IMR-90 (cell line): Measurements from ENCODE around the gene ZEB2. TPM values are rescaled to one million over a fixed set of nuclear protein-coding genes. Genes with fewer than 3 reads are reported as not detected.
A peak's percentile ranks its signal among the peaks of the same experiment; 100 is the strongest.

ENCODE experiments used
- ATAC-seq: fragments of 200-7000 bp; cut with Tn5 transposase; 2 replicates; pipeline ENCODE4 v1.9.1; 2020; ENCODE audit warnings: low read depth, mild to moderate bottlenecking, moderate library complexity
- BruUV-seq: library from RNA; stranded (reverse); fragments of 400-500 nt; replicated peaks from 2 replicates; lab custom pipeline; 2021; lab: Mats Ljungman, UMichigan
- CTCF ChIA-PET: fragments of 300-600 bp; formaldehyde crosslinking; extraction: SDS; loops from one replicate; lab custom pipeline; 2021; ENCODE audit warnings: antibody characterized with exemption; lab: Yijun Ruan, JAX
- POLR2A ChIA-PET: fragments of 300-600 bp; sonication (Branson Sonifier 250); formaldehyde crosslinking; loops from one replicate; lab custom pipeline; 2022; ENCODE audit warnings: antibody characterized with exemption; ENCODE audit not compliant: unreplicated experiment; lab: Charles Lee
- DNase-seq: peaks from one replicate; pipeline ENCODE4 v3.0.0; 2013
- H2AFZ ChIP-seq: replicated peaks from 2 replicates; pipeline ENCODE3; 2013; ENCODE audit warnings: low read length, mild to moderate bottlenecking; ENCODE audit not compliant: poor library complexity
- H2AK5ac ChIP-seq: 2 replicates; pipeline ENCODE4 v1.6.1; 2013; ENCODE audit warnings: low read depth, low read length, inconsistent platforms
- H2AK9ac ChIP-seq: replicated peaks from 2 replicates; pipeline ENCODE3; 2013; ENCODE audit warnings: mild to moderate bottlenecking, low read depth, low read length, moderate library complexity; ENCODE audit not compliant: poor library complexity
- H2BK120ac ChIP-seq: 2 replicates; pipeline ENCODE4 v1.6.1; 2013; ENCODE audit warnings: low read depth, low read length, inconsistent platforms
- H2BK15ac ChIP-seq: 3 replicates; pipeline ENCODE4 v1.6.1; 2013; ENCODE audit warnings: low read depth, low read length, inconsistent platforms
- H2BK20ac ChIP-seq: 2 replicates; pipeline ENCODE4 v1.6.1; 2013; ENCODE audit warnings: low read depth, mild to moderate bottlenecking, inconsistent platforms, low read length, moderate library complexity
- H2BK5ac ChIP-seq: 2 replicates; pipeline ENCODE4 v1.6.1; 2013; ENCODE audit warnings: mild to moderate bottlenecking, low read depth, low read length, inconsistent platforms; ENCODE audit not compliant: poor library complexity, severe bottlenecking
- H3K14ac ChIP-seq: replicated peaks from 2 replicates; pipeline ENCODE4 v1.6.1; 2013; ENCODE audit warnings: low read depth, low read length, inconsistent platforms
- H3K18ac ChIP-seq: 2 replicates; pipeline ENCODE4 v1.6.1; 2013; ENCODE audit warnings: low read depth, low read length, control low read depth
- H3K23ac ChIP-seq: 2 replicates; pipeline ENCODE4 v1.6.1; 2013; ENCODE audit warnings: low read depth, low read length, inconsistent platforms
- H3K27ac ChIP-seq: 2 replicates; pipeline ENCODE4 v1.5.1; 2013; ENCODE audit warnings: mild to moderate bottlenecking, control low read depth, low read length; ENCODE audit not compliant: insufficient read depth
- H3K27me3 ChIP-seq: 2 replicates; pipeline ENCODE4 v1.6.1; 2013; ENCODE audit warnings: low read length; ENCODE audit not compliant: control insufficient read depth, insufficient read depth
- H3K36me3 ChIP-seq: 2 replicates; pipeline ENCODE4 v1.6.1; 2013; ENCODE audit warnings: low read length, mixed read lengths; ENCODE audit not compliant: control insufficient read depth, insufficient read depth
- H3K4ac ChIP-seq: 2 replicates; pipeline ENCODE4 v1.6.1; 2013; ENCODE audit warnings: low read depth, low read length, inconsistent platforms
- H3K4me1 ChIP-seq: 2 replicates; pipeline ENCODE4 v1.6.1; 2013; ENCODE audit warnings: low read length, mixed read lengths; ENCODE audit not compliant: control insufficient read depth, insufficient read depth
- H3K4me2 ChIP-seq: 2 replicates; pipeline ENCODE4 v1.6.1; 2013; ENCODE audit warnings: low read depth, mild to moderate bottlenecking, control low read depth, low read length, moderate library complexity
- H3K4me3 ChIP-seq: 2 replicates; pipeline ENCODE4 v1.5.1; 2013; ENCODE audit warnings: low read depth, mild to moderate bottlenecking, control low read depth, low read length, moderate library complexity; ENCODE audit not compliant: insufficient read depth
- H3K56ac ChIP-seq: 2 replicates; pipeline ENCODE4 v1.6.1; 2013; ENCODE audit warnings: low read length, inconsistent platforms; ENCODE audit not compliant: insufficient read depth; ENCODE audit errors: extremely low read depth
- H3K79me1 ChIP-seq, 2 experiments: 2 replicates each; pipeline ENCODE4 v1.6.1; 2013; ENCODE audit warnings: low read length in 2 of 2, inconsistent platforms in 1 of 2, low read depth in 1 of 2
- H3K9ac ChIP-seq: 2 replicates; pipeline ENCODE4 v1.6.1; 2013; ENCODE audit warnings: low read depth, low read length, control low read depth
- H3K9me1 ChIP-seq: 2 replicates; pipeline ENCODE4 v1.6.1; 2013; ENCODE audit warnings: low read length, inconsistent platforms; ENCODE audit not compliant: insufficient read depth
- H3K9me3 ChIP-seq: 2 replicates; pipeline ENCODE4 v1.6.1; 2013; ENCODE audit warnings: low read length; ENCODE audit not compliant: control insufficient read depth, insufficient read depth
- H4K20me1 ChIP-seq: 2 replicates; pipeline ENCODE4 v1.6.1; 2013; ENCODE audit warnings: low read length, inconsistent platforms; ENCODE audit not compliant: insufficient read depth
- H4K5ac ChIP-seq: 2 replicates; pipeline ENCODE4 v1.6.1; 2013; ENCODE audit warnings: mild to moderate bottlenecking, low read depth, low read length, control low read depth
- H4K8ac ChIP-seq, 2 experiments: 2 replicates each; pipeline ENCODE4 v1.6.1; 2013; ENCODE audit warnings: low read depth in 2 of 2, low read length in 2 of 2, control low read depth in 1 of 2, inconsistent platforms in 1 of 2
- H4K91ac ChIP-seq: 2 replicates; pipeline ENCODE4 v1.6.1; 2013; ENCODE audit warnings: low read depth, low read length, inconsistent platforms; ENCODE audit not compliant: insufficient read depth
- MXI1 ChIP-seq: IDR thresholded peaks from 2 replicates; pipeline ENCODE4 v1.6.1; 2012; ENCODE audit warnings: low read depth, mild to moderate bottlenecking, low read length, moderate library complexity, borderline replicate concordance
- RFX5 ChIP-seq: IDR thresholded peaks from 2 replicates; pipeline ENCODE4 v1.8.0; 2012; ENCODE audit warnings: low read depth, mild to moderate bottlenecking, low read length, moderate library complexity
- SMC3 ChIP-seq: fragments of 150-350 bp; IDR thresholded peaks from 2 replicates; pipeline ENCODE4 v1.6.1; 2016; ENCODE audit warnings: low read depth, mild to moderate bottlenecking, antibody characterized with exemption, low read length, moderate library complexity
- WGBS, 2 experiments: methylation state at CpG; one replicate each; pipeline versions ENCODE4 v1.1.5 to v1.1.7; 2013; ENCODE audit warnings: missing lambda C conversion rate in 2 of 2; ENCODE audit not compliant: insufficient read length in 1 of 2; ENCODE audit errors: extremely low coverage in 2 of 2; 5-methylcytosine and 5-hydroxymethylcytosine counted together
- dilution Hi-C: fragments of 300-500 bp; cut with HindIII; formaldehyde crosslinking; loops from one replicate; pipeline ENCODE4 v1.14.3; 2018; ENCODE audit warnings: low sequenced_read_pairs; ENCODE audit not compliant: unreplicated experiment
- in situ Hi-C: fragments of 300-500 bp; cut with MboI; formaldehyde crosslinking; loops from 3 replicates; pipeline ENCODE4 v1.14.3; 2019; ENCODE audit warnings: low sequenced_read_pairs, inconsistent platforms, mixed read lengths
- intact Hi-C: fragments of 100-400 bp; cut with micrococcal nuclease; formaldehyde crosslinking; loops from 2 replicates; pipeline ENCODE4 v1.10.0; 2022
- polyA plus RNA-seq, 3 experiments: library from polyadenylated mRNA; depleted of rRNA; stranded (reverse); fragments of >200 nt; gene quantifications; 2 replicates each; pipeline ENCODE4 v1.2.3, GENCODE V29; 2012; ENCODE audit warnings: low replicate concordance in 1 of 3
- total RNA-seq: library from RNA; depleted of rRNA; stranded (reverse); fragments of >200 nt; gene quantifications from 2 replicates; pipeline ENCODE4 v1.2.3, GENCODE V29; 2012

ZEB2 gene
- total and polyA plus RNA-seq, 2 of the 4 experiments (the other 2 are of a cell fraction) = 22.4 to 50.9 TPM

DNA sequence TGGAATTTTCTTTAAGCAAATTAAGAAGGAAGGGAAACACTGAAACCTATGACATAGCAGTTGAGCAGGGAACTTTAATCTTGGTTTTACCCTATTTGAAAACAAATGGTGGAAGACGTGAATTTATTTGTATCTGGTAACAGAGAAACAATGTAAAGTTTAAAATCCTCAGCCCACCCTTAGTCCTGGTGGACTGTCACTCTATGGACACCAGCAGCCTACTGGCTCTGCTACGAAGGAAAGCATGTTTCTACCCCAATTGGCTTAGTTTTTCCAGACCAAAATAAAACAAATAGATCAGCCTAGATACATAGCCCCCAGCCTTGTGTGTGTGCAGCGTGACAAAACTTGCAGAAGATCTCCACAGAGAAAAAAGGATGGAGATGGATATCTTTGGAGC is 7.4 kb downstream of the ZEB2 start:
- peak overlapping the region; percentile 91 for H3K4me2 ChIP-seq
- H3K79me1 ChIP-seq = peaks cover 19 to 61% of the 10 kb centered on the region in 2 experiments
- peak overlapping the region; percentile 45; the same call in 1 of the 2 replicates for H3K9ac ChIP-seq
- H3K18ac ChIP-seq = peak overlapping the region; percentile 0; the same call in 1 of the 2 replicates
- 0 out of 2 replicates have a peak overlapping the region, but pooled peaks have one; percentile 9 for H4K5ac ChIP-seq
- no CpG with 5 or more reads among the region's 3 CpGs for WGBS, 2 experiments
- peak overlapping the region; percentile 73 for H3K23ac ChIP-seq
- H3K9me1 ChIP-seq = no peaks in the 10 kb centered on the region
- peak overlapping the region; percentile 55; the same call in 1 of the 2 replicates for H3K27ac ChIP-seq
- BruUV-seq = no TSS peak
- ATAC-seq (no peak), DNase-seq (no peak)
- POLR2A ChIA-PET = no interaction called here
- peaks cover 19% of the 10 kb centered on the region; the same call in 1 of the 2 replicates for H4K20me1 ChIP-seq
- H4K8ac ChIP-seq = peak overlapping the region; percentile 41 to 69; a peak in 3 of 4 replicates
- intact Hi-C loops = loop anchor here (5.0 to 10.0 kb wide), 7 partner anchors 110 to 708 kb away; no protein-coding TSS in a partner anchor
- H3K36me3 ChIP-seq = no peaks in the 10 kb centered on the region; the same call in 1 of the 2 replicates
- H3K9me3 ChIP-seq = no peaks in the 10 kb centered on the region
- CTCF ChIA-PET = no interaction called here
- H2BK20ac ChIP-seq = peak overlapping the region; percentile 65; the same call in 1 of the 2 replicates
- no peak overlapping the region for H2BK5ac ChIP-seq
- no peak overlapping the region for H2AK9ac ChIP-seq
- in situ Hi-C loops = loop anchor here (10.0 to 25.0 kb wide), 3 partner anchors 178 to 1800 kb away; a partner anchor contains a TSS
- H2AFZ ChIP-seq = no peak overlapping the region
- H3K56ac ChIP-seq = no peak overlapping the region
- peak overlapping the region; percentile 77 for H3K14ac ChIP-seq
- no peaks in the 10 kb centered on the region for H3K27me3 ChIP-seq
- dilution Hi-C loops = no loop called here
- peak overlapping the region; percentile 61; the same call in 1 of the 3 replicates for H2BK15ac ChIP-seq
- H3K4ac ChIP-seq = peak overlapping the region; percentile 63
- peaks cover 29% of the 10 kb centered on the region for H3K4me1 ChIP-seq
- peak overlapping the region; percentile 48; the same call in 1 of the 2 replicates for H2BK120ac ChIP-seq
- no peak for TF ChIP-seq MXI1
- no peak for TF ChIP-seq RFX5
- TF ChIP-seq SMC3 = no peak
- no peak overlapping the region for H3K4me3 ChIP-seq
- H2AK5ac ChIP-seq = no peak overlapping the region
- H4K91ac ChIP-seq = peak overlapping the region; percentile 61; the same call in 1 of the 2 replicates
